K562 (cell line): ENCODE data around the gene MRPL40.

Source experiments
- CAMTA2 ChIP-seq: fragments of 250-450 bp; sonication (Bioruptor Pico); conservative IDR thresholded peaks from 2 replicates; pipeline ENCODE4 v1.5.1; 2022
- ZNF121 ChIP-seq: sonication (generic); formaldehyde crosslinking; conservative IDR thresholded peaks from 2 replicates; pipeline ENCODE4 v1.8.0; 2022; ENCODE audit warnings: missing genetic modification reagents

GRCh38 chr22:19480789-19481188, 48.4 kb downstream of the MRPL40 start:
- TF ChIP-seq CAMTA2 (CRISPR knock-in tag) (no peak), ZNF121 (CRISPR knock-in tag) (no peak)
